Transverse colon (tissue), 4 donors: ENCODE results near the gene PTPN9.

ENCODE experiments used
- CTCF ChIP-seq, 5 experiments: fragments of 200-600 bp in 3 of 5; fragments of 450-650 bp in 2 of 5; sonication (generic) in 3 of 5; IDR thresholded peaks; 1 replicate in 2 of 5; 2 replicates in 3 of 5; pipeline ENCODE4 v1.5.1; 2016 to 2017; ENCODE audit warnings: antibody characterized with exemption in 5 of 5, inconsistent platforms in 3 of 5, mild to moderate bottlenecking in 2 of 5, moderate library complexity in 1 of 5
- EP300 ChIP-seq: sonication (generic); formaldehyde crosslinking; IDR thresholded peaks from one replicate; pipeline ENCODE4 v1.6.1; 2017; ENCODE audit warnings: antibody characterized with exemption, low read depth
- POLR2A ChIP-seq: fragments of 450-650 bp; IDR thresholded peaks from one replicate; pipeline ENCODE4 v1.6.1; 2016; ENCODE audit warnings: antibody characterized with exemption, mild to moderate bottlenecking, moderate library complexity
- POLR2AphosphoS5 ChIP-seq, 3 donors: sonication (generic); formaldehyde crosslinking; IDR thresholded peaks; one replicate each; pipeline ENCODE4 v1.6.1; 2016; ENCODE audit warnings: antibody characterized with exemption in 3 of 3

GRCh38 chr15:75532413-75533250 lies 46.5 kb downstream of the PTPN9 start:
- TF ChIP-seq POLR2A (no peak), CTCF (IDR thresholded peaks at IDR 0.05) (peak; percentile 43 to 60 (median 54)), POLR2AphosphoS5 (IDR thresholded peaks at IDR 0.05) (peak in 2 of 3 donors; percentile 56 to 57), EP300 (no peak)
